Bronchial smooth muscle cell (primary cell): ENCODE measurements around the gene RHOC. TPM values are rescaled to one million over a fixed set of nuclear protein-coding genes. Genes with fewer than 3 reads are reported as not detected.

ENCODE experiments used
- total RNA-seq: library from RNA; depleted of rRNA; stranded (reverse); fragments of >200 nt; gene quantifications from 2 replicates; pipeline ENCODE4 v1.2.1, GENCODE V29; 2014

The RHOC gene
- 406 and 506 TPM in 2 replicates for total RNA-seq

GRCh38 chr1:112706505-112707220 lies at the start of gene RHOC:
Gene RHOC, minus strand, starts transcription at chr1:112707127. Its CDS starts 3,328 bp downstream, at chr1:112703799.

GRCh38 chr1:112715264-112716053 lies 8.5 kb upstream of the RHOC start, which contains the start of gene PPM1J:
Gene PPM1J, minus strand, starts transcription at chr1:112715332. Its CDS starts 31 bp downstream, at chr1:112715301.

GRCh38 chr1:112674440-112674985 lies 32.4 kb downstream of the RHOC start, which contains the start of gene MOV10:
Gene MOV10, plus strand, starts transcription at chr1:112674659. Its CDS starts 254 bp downstream, at chr1:112674913.

Other genes starting within 250 kb of the RHOC start
- gene WNT2B, start 198.2 kb downstream of the RHOC start, total RNA-seq, result 4.6 and 5.7 TPM in 2 replicates
- 11.0 and 12.8 TPM in 2 replicates for gene ST7L, start 88.0 kb downstream of the RHOC start, total RNA-seq
- gene CAPZA1, start 87.3 kb downstream of the RHOC start, total RNA-seq, result 189 and 196 TPM in 2 replicates
- gene MOV10, start 32.5 kb downstream of the RHOC start, total RNA-seq, result 42.4 and 44.9 TPM in 2 replicates
- gene PPM1J, start 8.2 kb upstream of the RHOC start, total RNA-seq, result 0.26 and 0.63 TPM in 2 replicates
- gene SLC16A1, start 249.1 kb upstream of the RHOC start, total RNA-seq, result 40.4 and 53.4 TPM in 2 replicates